Brain microvascular endothelial cell (primary cell): Measurements from ENCODE around the gene DSTN.

Experiments
- DNase-seq: peaks from one replicate; pipeline ENCODE4 v3.0.0-alpha.2; 2020
- H3K27ac ChIP-seq: fragments of 250-450 bp; sonication (Bioruptor Pico); 2 replicates; pipeline ENCODE4 v1.5.1; 2020; ENCODE audit warnings: mild to moderate bottlenecking, moderate library complexity
- H3K27me3 ChIP-seq: fragments of 250-450 bp; sonication (Bioruptor Pico); replicated peaks from 2 replicates; pipeline ENCODE4 v1.5.1; 2020; ENCODE audit warnings: mild to moderate bottlenecking
- H3K36me3 ChIP-seq: fragments of 250-450 bp; sonication (Bioruptor Pico); replicated peaks from 2 replicates; pipeline ENCODE4 v1.5.1; 2020; ENCODE audit warnings: mild to moderate bottlenecking
- H3K4me3 ChIP-seq: 2 replicates; pipeline ENCODE4 v1.5.1; 2011; ENCODE audit warnings: low read depth, mild to moderate bottlenecking, control low read depth, low read length, moderate library complexity
- CTCF ChIP-seq: IDR thresholded peaks from 2 replicates; pipeline ENCODE4 v1.5.1; 2011; ENCODE audit warnings: low read depth, mild to moderate bottlenecking, moderate library complexity, low read length, control low read depth, inconsistent platforms; ENCODE audit errors: missing control alignments
- in situ Hi-C: cut with HindIII; loops from 2 replicates; pipeline ENCODE4 v1.10.0; 2017; ENCODE audit warnings: low sequenced_read_pairs, low pct_ligation_motif_present

The DSTN gene

GRCh38 chr20:17627101-17627955, 57.5 kb downstream of the DSTN start:
- in situ Hi-C loops, result no loop called here
- Histone ChIP-seq H3K27ac (no peak overlapping the region), H3K36me3 (peaks cover 97% of the 10 kb centered on the region), H3K4me3 (no peak overlapping the region), H3K27me3 (no peaks in the 10 kb centered on the region)
- no peak for DNase-seq
- TF ChIP-seq CTCF, result no peak

GRCh38 chr20:17628101-17628841, 58.4 kb downstream of the DSTN start:
- in situ Hi-C loops, result no loop called here

GRCh38 chr20:17629025-17629424, 59.1 kb downstream of the DSTN start:
- DNase-seq, result no peak
- Histone ChIP-seq H3K27me3 (no peaks in the 10 kb centered on the region), H3K27ac (no peak overlapping the region), H3K36me3 (peaks cover 98% of the 10 kb centered on the region), H3K4me3 (no peak overlapping the region)
- in situ Hi-C loops, result no loop called here
- no peak for TF ChIP-seq CTCF

More at GRCh38 chr20:17628101-17628841, 58.4 kb downstream of the DSTN start:
- Histone ChIP-seq H3K27me3 (no peaks in the 10 kb centered on the region), H3K27ac (no peak overlapping the region), H3K4me3 (no peak overlapping the region), H3K36me3 (peaks cover 97% of the 10 kb centered on the region)
- TF ChIP-seq CTCF, result peak; percentile 25
- DNase-seq, result no peak

- no peak for DNase-seq
- TF ChIP-seq CTCF, result no peak
- H3K36me3 ChIP-seq, result peaks cover 98% of the 10 kb centered on the region
- in situ Hi-C loops, result no loop called here
- H3K27ac ChIP-seq, result no peak overlapping the region
- H3K4me3 ChIP-seq, result no peak overlapping the region
- no peaks in the 10 kb centered on the region for H3K27me3 ChIP-seq
Observed at GRCh38 chr20:17629678-17630089, 59.8 kb downstream of the DSTN start.

GRCh38 chr20:17630151-17630805, 60.4 kb downstream of the DSTN start:
- TF ChIP-seq CTCF, result no peak
- DNase-seq, result no peak
- in situ Hi-C loops, result no loop called here
- H3K4me3 ChIP-seq, result no peak overlapping the region
- peaks cover 98% of the 10 kb centered on the region for H3K36me3 ChIP-seq
- H3K27ac ChIP-seq, result no peak overlapping the region
- no peaks in the 10 kb centered on the region for H3K27me3 ChIP-seq
